Activated CD4-positive, alpha-beta T cell treated with anti-CD3 and anti-CD28 coated beads, Interleukin-10, Interleukin-2, amounts not matched to agents 100 ng/mL and 50 ng/mL, durations not matched to agents 16 hours and 8 hours (primary cell): ENCODE data around the gene PLD1.
"Not testable (repeated sequence)": the region's sequence is repeated elsewhere in the genome, so short reads cannot be mapped to it uniquely, and the experiment has no call there.

Source experiments
- DNase-seq: peaks from one replicate; pipeline ENCODE4 v3.0.0-alpha.2; 2020

PLD1 gene

DNA sequence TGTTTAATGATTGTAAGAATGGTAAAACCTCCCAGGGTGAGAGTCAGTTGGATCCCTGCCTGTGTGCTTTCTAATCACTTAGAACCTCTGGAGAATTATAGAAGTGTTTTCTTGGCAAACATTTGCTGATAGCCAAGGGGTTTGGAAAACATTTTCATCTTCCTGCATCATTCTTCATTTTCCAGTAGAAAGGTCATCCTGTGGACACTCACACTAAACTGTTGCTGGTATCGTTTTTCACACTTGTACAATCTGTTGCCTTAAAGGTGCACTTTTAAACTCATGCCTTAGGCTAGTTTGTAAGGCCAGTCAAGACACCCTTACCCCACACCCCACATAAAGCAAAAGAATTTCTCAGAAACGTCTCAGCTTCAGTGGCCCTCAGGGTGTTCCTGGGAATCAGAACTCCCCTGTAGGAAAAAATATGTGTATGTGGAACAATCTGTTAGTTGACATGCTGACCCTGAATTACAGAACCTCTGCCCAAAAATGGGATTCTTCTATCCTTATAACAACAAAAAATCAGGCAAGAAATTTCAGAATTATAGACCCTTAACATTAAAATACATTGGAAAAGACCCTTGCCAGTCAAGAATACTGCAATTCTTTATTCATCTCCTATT is 5.8 kb upstream of the PLD1 start:
- no peak for DNase-seq

DNA sequence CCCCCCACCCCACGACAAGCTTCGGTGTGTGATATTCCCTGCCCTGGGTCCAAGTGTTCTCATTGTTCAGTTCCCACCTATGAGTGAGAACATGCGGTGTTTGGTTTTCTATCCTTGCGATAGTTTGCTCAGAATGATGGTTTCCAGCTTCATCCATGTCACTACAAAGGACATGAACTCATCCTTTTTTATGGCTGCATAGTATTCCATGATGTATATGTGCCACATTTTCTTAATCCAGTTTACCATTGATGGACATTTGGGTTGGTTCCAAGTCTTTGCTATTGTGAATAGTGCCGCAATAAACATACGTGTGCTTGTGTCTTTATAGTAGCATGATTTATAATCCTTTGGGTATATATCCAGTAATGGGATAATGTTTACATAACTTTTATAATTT is 4.4 kb upstream of the PLD1 start:
- not testable (repeated sequence) for DNase-seq

DNA sequence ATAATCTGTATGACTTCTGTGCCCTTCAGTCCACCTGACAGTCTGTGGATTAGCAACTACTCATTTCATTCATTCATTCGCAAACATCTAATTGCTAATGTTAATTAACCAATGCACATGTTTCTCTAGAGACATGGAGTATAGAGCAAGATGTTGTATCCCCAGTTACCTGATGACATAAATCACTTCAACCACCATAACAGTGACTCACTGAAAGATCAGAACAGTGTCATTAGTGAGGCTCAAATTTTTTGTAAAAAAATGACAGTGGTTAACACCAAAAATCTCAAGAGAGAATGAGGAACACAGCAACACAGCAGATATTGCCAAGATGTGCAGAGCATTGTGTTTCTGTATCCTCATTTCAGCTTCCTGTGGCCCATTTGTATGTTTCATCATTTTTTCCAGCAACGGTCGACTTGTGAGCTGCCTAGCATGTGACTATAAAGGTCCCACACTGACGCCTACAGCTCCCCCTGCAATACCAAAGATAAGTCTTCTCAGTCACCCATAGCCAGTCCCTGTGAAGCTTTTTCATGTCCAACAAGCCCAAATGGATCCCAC is 3.7 kb upstream of the PLD1 start:
- peak; percentile 81 for DNase-seq

DNA sequence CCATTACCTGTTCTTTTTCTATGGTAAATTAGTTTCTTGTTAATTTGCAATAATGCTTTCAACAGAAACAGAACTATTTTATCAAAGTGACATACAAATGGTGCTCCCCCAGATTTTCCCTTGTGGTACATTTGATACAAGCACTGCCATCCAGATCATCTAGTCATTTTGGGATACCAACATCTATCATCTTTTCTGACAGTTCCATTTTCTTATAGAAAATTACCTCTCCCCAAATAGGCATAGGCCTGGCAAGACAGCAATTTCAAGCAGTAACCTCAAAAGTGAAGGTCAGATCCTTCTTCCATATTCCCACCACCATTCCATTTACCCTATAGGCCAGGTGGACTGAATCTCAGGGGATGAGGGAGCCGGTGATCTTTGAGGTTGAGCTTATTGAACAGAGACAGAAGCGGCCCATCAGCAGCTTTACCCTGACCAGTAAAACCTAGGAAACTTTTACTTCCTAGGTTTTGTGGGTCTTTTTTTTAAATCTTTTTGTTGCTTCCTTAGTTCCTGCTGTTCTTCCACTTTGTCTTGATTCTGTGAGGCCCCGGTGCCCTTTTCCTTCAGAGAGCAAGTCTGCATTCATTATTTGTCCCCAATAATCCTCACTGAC is 3.1 kb upstream of the PLD1 start:
- no peak for DNase-seq

DNA sequence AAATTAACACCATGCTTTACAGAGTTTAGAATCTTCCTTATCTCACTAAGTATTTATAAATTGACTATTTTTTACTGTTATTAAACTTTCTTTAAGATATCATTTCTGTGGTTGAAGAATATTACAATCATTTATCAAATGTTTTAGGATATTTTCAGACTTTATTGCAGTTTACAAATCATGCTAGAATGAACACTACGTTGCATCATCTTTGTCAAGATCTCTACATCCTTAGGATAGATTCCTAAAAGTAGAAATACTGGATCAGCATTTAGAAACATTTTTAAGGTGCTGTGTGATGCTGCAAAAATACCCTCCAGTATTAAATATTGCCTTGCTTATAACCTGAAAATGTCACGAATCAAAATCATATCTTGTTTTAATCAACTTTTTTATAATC is 2.5 kb upstream of the PLD1 start:
- DNase-seq, result no peak

DNA sequence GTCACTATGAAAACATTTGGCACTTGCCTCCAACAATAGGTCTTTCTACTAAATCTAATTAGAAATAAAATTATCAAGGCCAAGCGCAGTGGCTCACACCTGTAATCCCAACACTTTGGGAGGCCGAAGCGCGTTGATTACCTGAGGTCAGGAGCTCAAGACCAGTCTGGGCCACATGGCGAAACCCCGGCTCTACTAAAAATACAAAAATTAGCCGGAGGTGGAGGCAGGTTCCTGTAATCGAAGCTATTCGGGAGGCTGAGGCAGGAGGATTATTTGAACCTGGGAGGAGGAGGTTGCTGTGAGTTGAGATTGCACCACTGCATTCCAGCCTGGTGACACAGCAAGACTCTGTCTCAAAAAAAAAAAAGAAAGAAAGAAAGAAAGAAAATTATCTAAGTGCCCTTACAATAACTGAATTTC is 1.6 kb upstream of the PLD1 start:
- no peak for DNase-seq

DNA sequence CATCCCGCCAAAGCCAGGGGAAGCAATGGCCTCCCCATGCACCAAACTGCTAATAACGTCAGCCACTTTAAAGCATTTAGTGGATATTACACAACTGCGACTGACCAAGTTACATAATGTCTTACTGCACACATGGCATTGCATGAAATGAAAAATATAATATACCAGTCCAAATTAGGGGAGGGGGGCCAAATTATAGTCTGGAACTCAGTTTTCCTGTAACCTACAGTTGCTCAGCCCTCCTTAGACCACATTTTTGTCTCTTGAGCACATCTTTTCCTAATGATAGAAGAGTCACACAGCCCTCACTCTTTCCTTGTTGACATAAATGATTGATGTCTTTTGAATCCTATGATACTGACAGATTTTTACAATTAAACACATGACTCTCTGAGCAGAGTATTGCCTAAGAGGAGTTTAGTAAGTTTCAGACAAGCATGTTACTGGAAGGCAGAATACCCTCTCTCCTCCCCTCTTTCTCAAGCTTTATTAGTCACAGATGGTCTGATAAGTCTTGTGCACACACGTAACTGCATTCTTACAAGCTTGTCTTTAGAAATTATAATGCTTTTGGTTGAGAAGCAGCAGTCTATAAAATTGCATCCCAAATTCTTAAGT is 1.1 kb upstream of the PLD1 start:
- peak; percentile 35 for DNase-seq

DNA sequence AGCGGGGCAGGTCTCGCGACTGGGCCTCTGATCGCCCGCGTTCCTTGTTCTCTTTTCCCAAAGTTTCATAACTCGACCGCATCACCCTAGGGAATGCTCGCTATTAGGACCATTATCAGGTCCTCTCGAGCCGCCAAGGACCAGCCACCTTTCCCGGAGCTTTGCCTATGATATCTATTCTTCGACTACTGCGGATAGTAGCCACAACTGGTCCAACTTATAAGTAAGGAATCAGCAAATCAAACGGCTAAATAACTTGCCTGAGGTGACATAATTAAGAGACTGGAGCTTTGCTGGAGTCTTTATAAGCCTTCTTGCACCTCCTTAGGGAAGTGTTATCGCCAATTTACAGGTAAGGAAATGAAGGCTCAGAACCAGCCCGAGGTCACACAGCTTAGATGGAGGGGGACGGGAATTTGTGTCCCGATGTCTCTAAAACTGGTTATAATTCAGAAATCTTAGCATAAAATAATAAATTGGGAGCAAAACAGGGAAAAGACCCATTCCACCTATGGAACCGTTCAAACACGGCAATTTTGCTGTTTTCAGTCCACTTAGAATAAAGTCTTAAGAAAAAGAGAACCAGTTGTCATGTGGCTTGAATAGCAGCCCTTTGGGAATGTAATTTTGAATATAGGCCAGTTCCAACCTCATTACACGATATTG is 479 bp upstream of the PLD1 start:
- no peak for DNase-seq

DNA sequence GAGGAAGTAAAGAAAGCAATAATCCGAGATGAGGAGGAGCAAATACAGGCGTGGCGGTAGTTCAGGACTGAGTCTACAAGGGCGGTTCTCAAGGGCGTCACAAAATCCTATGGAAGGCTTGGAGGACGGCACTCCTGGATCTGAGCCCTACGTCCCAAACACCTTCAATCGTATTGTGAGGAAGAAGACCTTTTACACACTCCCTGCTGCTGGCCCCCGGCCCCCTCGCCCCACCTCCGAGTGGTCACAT is 747 bp downstream of the PLD1 start:
- peak; percentile 28 for DNase-seq

DNA sequence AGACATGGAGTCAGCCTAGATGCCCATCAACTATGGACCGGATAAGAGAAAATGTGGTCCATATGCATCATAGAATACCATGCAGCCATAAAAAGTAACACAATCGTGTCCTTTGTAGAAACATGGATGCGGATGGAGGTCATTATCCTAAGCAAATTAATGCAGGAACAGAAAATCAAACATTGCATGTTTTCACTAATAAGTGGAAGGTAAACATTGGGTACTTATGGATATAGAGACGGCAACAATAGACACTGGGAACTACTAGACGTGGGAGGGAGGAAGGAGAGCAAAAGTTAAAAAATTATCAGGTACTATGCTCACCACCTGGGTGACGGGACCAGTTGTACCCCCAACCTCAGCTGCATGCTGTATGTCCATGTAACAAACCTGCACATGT is 2.5 kb downstream of the PLD1 start:
- DNase-seq, result no peak

DNA sequence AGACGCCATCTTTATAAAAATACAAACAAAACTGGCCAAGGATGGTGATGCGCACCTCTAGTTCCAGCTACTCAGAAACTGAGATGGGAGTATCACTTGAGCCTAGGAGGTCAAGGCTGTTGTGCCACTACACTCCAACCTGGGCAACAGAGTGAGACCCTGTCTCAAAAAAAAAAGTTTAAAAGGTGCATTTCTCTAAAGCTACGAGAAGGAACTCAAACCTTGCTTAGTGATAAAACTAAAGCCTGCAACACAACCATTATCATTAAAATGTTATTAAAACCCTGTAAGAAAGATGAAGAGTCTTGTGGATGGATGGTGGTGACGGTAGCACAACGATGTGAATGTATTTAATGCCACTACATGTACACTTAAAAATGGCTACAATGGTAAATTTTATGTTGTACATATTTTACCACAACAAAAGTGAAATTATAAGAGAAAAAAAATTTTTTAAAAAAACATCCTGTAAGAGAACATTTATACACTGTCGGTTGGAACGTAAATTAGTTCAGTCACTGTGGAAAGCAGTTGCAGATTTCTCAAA is 3.1 kb downstream of the PLD1 start:
- no peak for DNase-seq

DNA sequence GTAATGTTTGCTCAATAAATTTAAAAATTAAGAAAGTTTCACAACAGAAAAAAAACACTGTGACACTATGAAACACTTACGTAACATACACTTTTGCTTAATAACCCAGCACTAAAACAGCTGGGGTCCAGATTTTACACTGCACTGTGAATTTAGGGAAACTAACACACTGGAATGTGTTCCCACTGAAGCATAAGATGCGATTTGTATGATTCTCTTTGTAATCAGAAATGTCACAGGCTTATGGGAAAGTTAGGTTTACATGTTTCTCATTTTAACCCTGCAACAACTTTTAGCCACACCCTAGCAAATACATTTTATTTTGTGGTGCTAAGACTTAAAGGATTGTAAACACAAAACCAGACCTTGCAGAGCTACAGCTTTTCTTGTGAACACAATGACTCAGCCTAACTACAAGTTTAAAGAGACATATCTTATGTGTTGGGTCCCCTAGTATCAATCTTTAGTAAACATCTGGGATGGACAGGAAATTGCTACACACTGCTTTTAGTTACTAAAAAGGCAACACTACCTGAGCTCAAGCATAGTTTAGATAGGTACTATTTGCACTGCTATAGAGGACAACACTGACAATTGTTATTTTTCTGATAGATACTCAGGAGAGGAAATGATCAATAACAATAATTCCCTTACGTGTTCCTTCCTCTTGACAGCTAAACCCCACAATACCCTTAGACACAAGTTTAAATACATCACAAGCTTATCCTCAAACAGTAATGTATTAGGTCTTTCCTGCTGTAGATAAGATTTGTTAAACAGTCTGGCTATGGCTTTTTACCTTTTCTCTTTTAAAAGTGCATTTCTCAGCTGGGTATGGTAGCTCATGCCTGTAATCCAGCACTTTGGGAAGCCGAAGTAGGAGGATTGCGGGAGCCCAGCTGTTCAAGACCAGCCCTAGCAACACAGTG is 3.8 kb downstream of the PLD1 start:
- DNase-seq, result peak; percentile 47

DNA sequence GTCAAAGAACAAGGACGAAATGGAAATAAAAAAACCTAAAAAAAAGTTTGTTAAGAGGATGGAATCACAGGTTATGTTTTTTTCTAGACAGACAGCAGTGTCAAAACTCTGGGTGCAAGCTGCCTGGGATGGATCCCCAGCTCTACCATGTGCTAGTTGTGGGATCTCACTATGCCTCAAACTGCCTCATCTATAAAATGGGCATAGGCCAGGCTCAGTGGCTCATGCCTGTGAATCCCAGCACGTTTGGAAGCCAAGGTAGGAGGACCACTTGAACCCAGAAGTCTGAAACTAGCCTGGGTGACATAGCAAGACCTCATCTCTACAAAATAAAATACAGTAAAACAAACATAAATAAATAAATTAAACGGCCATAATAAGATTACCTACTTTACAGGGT is 4.6 kb downstream of the PLD1 start:
- no peak for DNase-seq

DNA sequence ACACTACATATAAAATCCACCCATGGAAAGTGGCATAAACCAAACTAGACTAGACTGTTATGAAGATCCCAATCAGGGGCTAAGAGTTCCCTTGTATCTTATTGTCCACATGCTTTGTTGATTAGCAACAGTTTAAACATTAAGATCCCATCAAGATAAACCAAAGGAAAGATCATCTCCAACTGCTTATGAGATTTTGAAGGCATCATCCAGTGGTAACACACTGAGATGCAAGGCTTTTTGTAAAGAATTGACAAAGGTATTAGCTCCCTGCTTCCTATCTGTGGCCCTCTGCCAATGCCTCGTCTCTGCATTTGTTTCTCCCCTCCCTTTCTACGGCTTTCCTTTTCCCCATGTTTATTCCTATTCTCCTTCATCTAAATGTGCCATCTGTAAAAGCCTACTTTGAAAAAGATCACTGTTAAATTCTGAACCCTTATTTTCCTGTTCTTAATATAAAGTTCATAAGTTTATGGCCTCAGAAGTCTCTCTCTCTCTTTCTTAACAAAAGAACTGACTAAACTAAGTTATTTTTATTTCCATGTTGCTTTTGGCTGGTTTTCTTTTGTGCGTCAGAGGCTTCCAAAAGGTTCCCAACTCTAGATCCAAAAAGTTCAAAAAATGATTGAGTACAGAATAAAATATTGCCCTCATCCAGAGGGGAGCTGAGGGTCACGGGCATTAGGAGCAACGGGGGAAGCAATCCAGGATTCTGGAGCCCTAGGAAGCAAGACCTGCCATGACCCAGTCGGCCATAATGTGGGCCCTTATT is 5.5 kb downstream of the PLD1 start:
- DNase-seq, result no peak

DNA sequence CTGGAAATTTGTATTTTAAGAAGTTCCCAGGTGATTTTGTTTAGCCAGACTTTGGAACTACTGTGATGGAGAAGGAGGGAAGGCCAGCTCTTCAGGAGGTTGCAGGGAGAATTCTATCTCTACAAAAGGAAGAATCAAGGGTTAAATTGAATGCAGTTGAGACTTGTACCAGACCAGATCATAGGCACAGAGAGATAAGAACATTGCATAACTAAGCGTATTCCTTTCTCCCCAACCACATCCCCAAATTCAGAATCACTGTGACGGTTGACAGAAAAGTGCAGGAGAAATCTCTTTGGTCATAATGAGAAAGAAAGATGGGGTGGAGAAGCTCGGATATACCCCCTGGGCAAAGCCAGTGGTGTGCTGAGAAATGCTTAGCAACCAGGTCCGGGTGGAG is 7.2 kb downstream of the PLD1 start:
- no peak for DNase-seq

DNA sequence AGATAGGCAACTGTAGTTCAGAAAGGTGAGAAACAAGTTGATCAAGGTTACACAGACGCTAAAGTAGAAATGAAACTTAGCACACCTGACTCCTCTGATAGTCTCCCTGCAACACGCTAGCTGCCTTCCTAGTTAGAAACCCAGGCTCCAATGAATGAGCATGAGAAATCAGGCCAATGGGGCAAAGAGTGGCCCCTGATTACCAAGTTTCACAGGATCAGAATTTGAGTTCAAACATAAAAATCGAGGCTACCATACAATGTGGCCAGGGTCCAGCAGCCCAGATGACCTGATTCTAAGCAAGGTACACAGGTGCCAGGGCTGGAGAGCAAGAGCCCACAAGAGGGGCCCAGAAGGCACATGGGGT is 7.7 kb downstream of the PLD1 start:
- no peak for DNase-seq

DNA sequence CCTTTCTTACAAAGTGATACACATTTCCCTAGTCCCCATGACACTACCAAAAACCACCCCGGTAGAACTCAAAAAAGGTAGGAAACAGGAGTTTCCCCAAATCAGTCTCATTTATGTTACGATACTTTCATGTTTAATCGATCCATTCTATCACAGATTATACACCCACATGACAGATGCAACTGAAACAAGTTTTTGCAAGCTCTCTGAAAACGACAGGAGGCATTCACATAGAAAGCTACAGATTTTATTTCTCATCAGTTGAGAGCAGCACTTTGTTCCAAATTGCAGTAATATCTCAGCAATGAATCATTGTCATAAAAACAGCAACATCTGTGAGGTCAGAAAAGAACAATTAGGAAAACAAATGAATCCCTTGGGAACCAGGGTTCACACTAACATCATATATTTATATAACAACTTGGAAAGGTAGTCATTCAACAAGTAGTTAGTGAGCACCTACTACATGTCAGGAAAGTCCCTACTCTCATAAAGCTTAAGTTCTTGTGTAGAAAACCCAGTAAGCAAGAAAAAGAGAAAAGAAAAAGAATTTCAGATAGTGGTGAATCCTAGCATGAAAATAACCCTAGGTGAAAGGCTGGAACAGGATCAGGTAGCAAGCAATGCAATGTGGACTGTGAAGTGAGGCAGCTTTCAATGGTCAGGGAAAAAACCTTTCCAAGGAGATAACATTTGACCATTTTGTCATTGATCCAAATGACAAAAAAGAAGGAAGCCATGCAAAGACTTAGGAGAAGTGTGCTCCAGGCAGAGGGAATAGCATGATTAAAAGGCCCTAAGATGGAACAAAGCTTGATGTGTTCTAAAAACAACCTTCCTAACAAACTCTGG is 8.3 kb downstream of the PLD1 start:
- DNase-seq, result no peak

DNA sequence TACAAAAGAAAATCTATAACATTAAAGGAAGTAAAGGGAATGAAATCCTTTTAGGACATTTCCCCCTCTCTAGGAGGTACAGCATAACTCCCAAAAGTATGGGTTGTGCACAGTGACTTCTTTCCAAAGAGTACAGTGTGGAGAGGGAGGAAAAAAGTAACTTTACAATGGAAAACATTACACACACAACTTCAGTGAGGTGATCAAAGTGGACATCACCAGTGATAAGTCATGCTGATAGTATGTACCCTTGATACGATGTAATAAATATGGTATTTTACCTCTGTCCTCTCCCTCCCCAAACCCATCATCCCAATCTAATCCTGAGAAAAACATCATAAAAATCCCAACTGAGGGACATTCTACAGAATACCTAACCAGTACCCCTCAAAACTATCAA is 10.8 kb downstream of the PLD1 start:
- DNase-seq, result no peak

DNA sequence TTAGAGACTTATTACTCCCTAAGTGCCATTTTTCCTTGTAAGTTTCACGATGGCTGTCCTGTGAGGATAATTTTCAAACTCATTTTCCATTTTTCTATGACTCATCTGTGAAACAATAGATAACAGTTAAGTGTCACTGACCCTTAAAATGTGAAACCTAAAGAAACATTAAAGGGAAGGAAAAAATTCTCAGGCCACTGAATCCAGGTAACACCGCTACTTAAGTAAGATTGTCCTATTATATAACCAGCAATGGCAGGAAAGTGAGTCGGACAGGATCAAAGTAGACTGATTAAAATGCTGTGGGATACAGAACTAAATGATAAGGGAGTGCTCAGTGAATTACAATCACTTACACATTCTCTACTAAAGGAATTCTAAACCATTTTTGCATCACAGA is 12.4 kb downstream of the PLD1 start:
- DNase-seq, result no peak

DNA sequence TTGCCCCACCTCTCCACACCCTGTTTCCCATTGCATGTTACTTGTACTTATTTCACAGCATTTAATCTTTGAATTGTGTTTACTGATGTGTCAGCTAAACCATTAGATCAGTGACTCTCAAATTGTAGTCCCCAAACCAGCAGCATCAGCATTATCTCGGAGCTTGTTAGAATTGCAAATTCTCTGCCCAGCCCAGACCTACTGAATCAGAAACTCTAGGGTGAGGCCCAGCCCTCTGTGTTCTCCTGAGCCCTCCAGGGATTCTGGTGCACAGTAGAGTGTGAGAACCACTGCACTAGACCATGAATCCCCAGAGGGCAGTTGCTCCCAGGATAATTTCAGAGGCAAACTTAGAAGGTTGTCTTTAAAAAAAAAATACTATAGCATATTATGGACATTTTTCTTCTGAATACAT is 13.0 kb downstream of the PLD1 start:
- no peak for DNase-seq
